ENCODE measurements around the gene VILL. TPM values are rescaled to one million over a fixed set of nuclear protein-coding genes. Genes with fewer than 3 reads are reported as not detected.

VILL gene
- total RNA-seq, 1 experiment from 2014 or later: 0.06 TPM

DNA sequence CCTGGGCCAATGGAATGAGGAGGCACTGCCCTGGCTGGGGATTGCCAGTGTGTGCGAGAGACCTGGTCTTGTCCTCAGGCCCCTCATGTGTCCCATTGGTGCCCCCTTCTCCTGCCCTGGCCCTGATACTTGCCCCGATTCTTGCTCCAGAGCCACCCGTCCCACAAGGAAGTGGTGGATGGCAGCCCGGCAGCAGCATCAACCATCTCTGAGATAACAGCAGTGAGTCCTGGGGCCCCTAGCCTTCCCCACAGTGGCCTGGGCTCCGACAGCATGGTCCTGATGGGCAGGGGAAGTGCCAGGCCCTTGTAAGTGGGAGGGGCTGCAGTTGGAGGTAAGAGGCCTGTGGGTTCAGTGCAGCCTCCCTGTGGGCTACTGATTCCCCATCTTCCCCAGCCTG, 15.4 kb downstream of the VILL start:
- no peak overlapping the region for H3K27ac ChIP-seq
- H3K4me1 ChIP-seq: peaks cover 3% of the 10 kb centered on the region; the same call in 1 of the 2 replicates
- H3K4me3 ChIP-seq: no peak overlapping the region
- no peaks in the 10 kb centered on the region for H3K9me3 ChIP-seq (replicated peaks)
- no peaks in the 10 kb centered on the region for H3K36me3 ChIP-seq
- H3K27me3 ChIP-seq: no peaks in the 10 kb centered on the region
- DNase-seq: no peak

GRCh38 chr3:38006445-38006995, 15.9 kb downstream of the VILL start:
- Histone ChIP-seq H3K4me1 (peaks cover 3% of the 10 kb centered on the region; the same call in 1 of the 2 replicates), H3K27me3 (no peaks in the 10 kb centered on the region), H3K4me3 (no peak overlapping the region), H3K36me3 (no peaks in the 10 kb centered on the region), H3K27ac (no peak overlapping the region), H3K9me3 (replicated peaks) (no peaks in the 10 kb centered on the region)
- DNase-seq: no peak

GRCh38 chr3:38007754-38008090, 17.1 kb downstream of the VILL start:
- Histone ChIP-seq H3K36me3 (no peaks in the 10 kb centered on the region), H3K9me3 (replicated peaks) (no peaks in the 10 kb centered on the region), H3K4me1 (peaks cover 3% of the 10 kb centered on the region; the same call in 1 of the 2 replicates), H3K4me3 (no peak overlapping the region), H3K27ac (no peak overlapping the region), H3K27me3 (no peaks in the 10 kb centered on the region)
- no peak for DNase-seq

DNA sequence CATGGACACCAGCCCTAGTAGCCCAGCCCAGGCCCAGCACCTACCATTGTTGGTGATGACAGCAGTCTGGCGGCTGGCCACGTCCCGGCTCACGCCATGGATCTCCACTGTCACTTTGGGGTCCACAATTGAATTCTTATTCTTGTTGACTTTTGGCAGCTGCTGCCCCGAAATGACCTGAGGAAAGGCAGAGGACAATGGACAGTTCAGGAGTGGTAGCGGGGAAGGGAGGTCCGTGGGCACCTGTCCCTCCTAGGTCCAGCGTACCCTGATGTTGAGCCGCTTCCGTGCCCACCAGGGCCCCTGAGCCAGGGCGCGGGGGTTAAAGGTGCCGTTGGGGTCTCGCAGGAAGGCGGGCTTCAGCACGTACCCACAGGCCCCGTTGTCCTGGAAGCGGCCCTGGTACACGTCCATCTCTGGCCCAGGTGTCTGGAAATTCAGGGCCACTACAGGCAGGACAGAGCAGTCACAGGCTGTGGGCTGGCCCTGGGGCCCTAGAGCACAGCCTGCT, 17.7 kb downstream of the VILL start:
- no peak for DNase-seq
- Histone ChIP-seq H3K4me1 (peaks cover 3% of the 10 kb centered on the region; the same call in 1 of the 2 replicates), H3K9me3 (replicated peaks) (no peaks in the 10 kb centered on the region), H3K27me3 (no peaks in the 10 kb centered on the region), H3K36me3 (no peaks in the 10 kb centered on the region), H3K27ac (no peak overlapping the region), H3K4me3 (no peak overlapping the region)

DNA sequence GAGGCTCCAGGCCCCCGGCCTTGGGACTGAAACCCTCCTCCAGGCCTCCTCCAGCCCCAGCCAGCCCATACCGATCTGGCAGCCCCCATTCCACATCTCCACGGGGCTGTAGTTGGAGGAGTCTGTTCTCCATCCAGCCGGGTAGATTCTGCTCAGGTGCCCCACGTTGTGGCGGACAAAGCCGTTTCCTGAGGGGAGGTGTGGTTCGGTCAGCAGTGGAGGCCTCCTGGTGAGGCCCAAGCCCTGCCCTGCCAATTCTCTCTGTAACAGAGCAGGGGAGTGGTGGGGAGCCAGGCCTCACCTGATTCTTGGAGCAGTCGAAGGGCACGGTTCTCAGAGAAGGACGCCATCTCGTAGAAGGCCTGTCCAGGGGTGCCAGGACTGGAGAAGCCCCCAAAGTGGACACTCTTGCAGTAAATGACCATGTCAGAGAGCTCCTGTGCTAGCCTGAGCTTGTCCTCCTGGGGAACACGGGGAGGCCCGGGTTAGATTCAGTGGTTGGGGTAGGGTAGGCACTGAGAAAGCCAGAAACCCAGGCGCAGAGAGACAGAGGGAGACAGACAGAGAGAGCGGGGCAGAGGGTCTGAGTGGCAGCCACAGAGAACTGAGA, 18.5 kb downstream of the VILL start:
- H3K4me3 ChIP-seq: no peak overlapping the region
- no peak for DNase-seq
- H3K27me3 ChIP-seq: no peaks in the 10 kb centered on the region
- no peaks in the 10 kb centered on the region for H3K9me3 ChIP-seq (replicated peaks)
- no peak overlapping the region for H3K27ac ChIP-seq
- H3K4me1 ChIP-seq: peaks cover 3% of the 10 kb centered on the region; the same call in 1 of the 2 replicates
- no peaks in the 10 kb centered on the region for H3K36me3 ChIP-seq

- Histone ChIP-seq H3K36me3 (no peaks in the 10 kb centered on the region), H3K4me1 (no peaks in the 10 kb centered on the region), H3K4me3 (no peak overlapping the region), H3K9me3 (replicated peaks) (no peaks in the 10 kb centered on the region), H3K27me3 (no peaks in the 10 kb centered on the region), H3K27ac (no peak overlapping the region)
- no peak for DNase-seq
These were observed 19.4 kb downstream of the VILL start for GRCh38 chr3:38009807-38010591.

GRCh38 chr3:38011111-38011510, 20.5 kb downstream of the VILL start:
- Histone ChIP-seq H3K9me3 (replicated peaks) (no peaks in the 10 kb centered on the region), H3K4me3 (no peak overlapping the region)

GRCh38 chr3:38015485-38015884, 24.9 kb downstream of the VILL start:
- H3K27ac ChIP-seq: no peak overlapping the region
- H3K36me3 ChIP-seq: no peaks in the 10 kb centered on the region
- no peak overlapping the region for H3K4me3 ChIP-seq
- no peaks in the 10 kb centered on the region for H3K9me3 ChIP-seq (replicated peaks)
- H3K27me3 ChIP-seq: no peaks in the 10 kb centered on the region
- no peaks in the 10 kb centered on the region for H3K4me1 ChIP-seq
- no peak for DNase-seq

More at GRCh38 chr3:38011111-38011510, 20.5 kb downstream of the VILL start:
- H3K27ac ChIP-seq: no peak overlapping the region
- no peaks in the 10 kb centered on the region for H3K36me3 ChIP-seq
- no peak for DNase-seq
- no peaks in the 10 kb centered on the region for H3K4me1 ChIP-seq
- no peaks in the 10 kb centered on the region for H3K27me3 ChIP-seq

- DNase-seq: no peak
- Histone ChIP-seq H3K27me3 (no peaks in the 10 kb centered on the region), H3K4me3 (no peak overlapping the region), H3K4me1 (no peaks in the 10 kb centered on the region), H3K27ac (no peak overlapping the region), H3K9me3 (replicated peaks) (no peaks in the 10 kb centered on the region), H3K36me3 (no peaks in the 10 kb centered on the region)
These were observed 25.4 kb downstream of the VILL start for GRCh38 chr3:38015984-38016383.

DNA sequence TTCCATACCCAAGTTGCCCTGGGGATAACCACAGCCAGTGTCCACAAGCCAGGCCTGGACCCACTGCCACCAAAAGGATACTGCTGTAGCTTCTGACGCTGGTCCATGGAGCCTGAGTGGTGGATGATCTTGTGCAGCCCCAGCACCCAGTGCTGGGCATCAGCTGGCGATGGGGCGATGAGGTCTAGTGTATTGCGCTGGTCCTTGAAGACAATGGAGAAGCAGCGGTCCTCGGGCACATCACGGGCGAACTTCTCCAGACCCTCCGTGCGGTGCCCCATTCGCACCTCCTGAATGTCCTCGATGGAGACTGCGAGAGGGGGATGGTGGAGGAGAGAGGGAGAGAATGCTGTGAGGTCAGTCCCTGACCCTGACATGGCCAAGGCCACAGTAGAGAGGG, 25.8 kb downstream of the VILL start:
- H3K4me1 ChIP-seq: no peaks in the 10 kb centered on the region
- H3K36me3 ChIP-seq: no peaks in the 10 kb centered on the region
- DNase-seq: no peak
- no peak overlapping the region for H3K27ac ChIP-seq
- no peaks in the 10 kb centered on the region for H3K27me3 ChIP-seq
- H3K4me3 ChIP-seq: no peak overlapping the region
- H3K9me3 ChIP-seq (replicated peaks): no peaks in the 10 kb centered on the region

GRCh38 chr3:38016847-38017444, 26.4 kb downstream of the VILL start:
- no peak for DNase-seq

DNA sequence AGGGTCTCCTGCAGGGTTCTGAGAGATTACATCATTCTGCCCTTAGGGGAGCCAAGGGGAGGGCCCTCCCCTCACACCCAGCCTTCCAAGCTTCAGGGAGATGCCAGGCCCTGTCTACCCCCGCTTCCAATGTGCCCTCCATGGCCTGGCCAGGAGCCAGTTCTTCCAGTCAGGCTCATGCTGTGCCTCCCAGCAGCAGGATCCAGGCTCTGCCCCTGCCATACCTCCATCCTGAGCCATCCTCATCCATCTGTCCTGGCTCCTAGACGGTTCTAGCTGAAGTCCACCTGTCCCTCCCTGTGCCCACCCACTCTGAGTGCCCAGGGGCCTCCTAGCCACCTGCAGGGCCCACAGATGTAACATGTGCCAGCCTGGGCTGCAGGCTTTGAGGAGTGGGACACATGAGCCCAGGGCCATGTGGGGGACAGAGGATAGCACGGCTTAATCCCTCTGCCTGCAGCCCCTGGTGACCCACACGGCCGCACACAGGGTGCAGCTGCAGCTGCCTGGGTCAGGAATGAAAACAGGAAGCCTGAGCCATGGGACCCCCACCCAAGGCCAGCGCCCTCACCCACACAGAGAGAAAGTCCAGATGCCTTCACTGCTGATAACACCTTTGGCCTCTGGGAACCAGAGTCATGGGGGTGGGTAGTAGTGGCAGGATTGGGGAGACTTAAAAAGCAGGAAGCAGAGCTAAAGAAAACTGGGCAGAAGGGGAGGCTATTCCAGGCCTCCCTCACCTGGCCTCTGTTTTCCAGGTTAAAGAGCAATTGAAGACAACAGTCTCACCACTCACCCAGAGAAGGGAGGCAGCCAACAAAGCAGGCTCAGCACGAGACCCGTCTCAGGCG, 27.1 kb downstream of the VILL start:
- no peak for DNase-seq
- Histone ChIP-seq H3K27ac (no peak overlapping the region), H3K36me3 (no peaks in the 10 kb centered on the region), H3K27me3 (no peaks in the 10 kb centered on the region), H3K4me1 (no peaks in the 10 kb centered on the region), H3K9me3 (replicated peaks) (no peaks in the 10 kb centered on the region), H3K4me3 (no peak overlapping the region)

More at GRCh38 chr3:38016847-38017444, 26.4 kb downstream of the VILL start:
- H3K36me3 ChIP-seq: no peaks in the 10 kb centered on the region
- H3K4me3 ChIP-seq: no peak overlapping the region
- no peak overlapping the region for H3K27ac ChIP-seq
- no peaks in the 10 kb centered on the region for H3K9me3 ChIP-seq (replicated peaks)
- no peaks in the 10 kb centered on the region for H3K27me3 ChIP-seq
- no peaks in the 10 kb centered on the region for H3K4me1 ChIP-seq

DNA sequence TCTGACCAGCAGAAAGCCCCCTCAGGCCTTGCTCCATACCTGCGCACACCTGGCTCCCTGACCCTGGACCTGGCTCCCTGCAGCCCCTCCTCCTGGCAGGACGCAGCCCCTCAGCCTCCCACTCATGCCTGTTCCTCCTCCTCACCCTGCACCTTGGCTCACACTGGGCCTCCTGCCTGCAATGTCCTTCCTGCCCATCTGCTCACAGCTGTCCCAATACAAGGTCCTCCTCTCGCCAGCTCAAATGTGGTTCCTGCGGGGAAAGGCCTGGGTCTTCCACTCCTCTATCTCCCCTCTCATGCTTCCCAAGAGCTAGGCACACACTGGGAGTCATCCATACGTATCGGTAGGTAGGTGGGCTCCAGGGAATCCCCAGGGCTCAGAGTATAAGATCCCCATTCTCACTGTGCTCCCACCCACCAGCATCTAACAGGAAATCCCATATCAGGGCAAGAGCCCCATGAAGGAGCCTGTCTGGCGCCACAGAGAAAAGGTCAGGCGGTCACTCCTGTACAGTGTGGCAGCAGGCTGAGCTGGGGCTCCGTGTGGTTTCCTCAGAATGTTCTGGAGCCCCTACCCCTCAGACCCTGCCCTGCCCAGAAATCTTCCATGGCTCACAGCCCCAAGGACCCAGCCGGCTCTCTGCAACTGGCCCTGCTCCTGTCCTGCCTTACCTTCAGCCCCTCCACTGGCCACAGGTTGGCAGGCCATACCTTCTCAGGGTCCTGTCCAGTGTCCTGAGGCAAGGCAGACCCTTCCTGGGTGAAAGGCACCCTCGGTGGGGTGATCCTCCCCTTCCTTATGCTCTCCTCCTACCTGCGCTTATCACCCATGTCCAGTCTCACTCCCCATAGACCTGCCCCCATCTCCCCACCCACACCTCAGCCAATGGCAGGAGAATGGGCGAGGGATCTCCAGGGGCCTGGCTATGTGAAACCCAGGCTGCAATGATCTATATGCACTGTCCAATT, 28.0 kb downstream of the VILL start:
- Histone ChIP-seq H3K36me3 (no peaks in the 10 kb centered on the region), H3K4me3 (no peak overlapping the region), H3K27me3 (no peaks in the 10 kb centered on the region), H3K4me1 (no peaks in the 10 kb centered on the region), H3K9me3 (replicated peaks) (no peaks in the 10 kb centered on the region), H3K27ac (no peak overlapping the region)
- DNase-seq: no peak
